Measurements from ENCODE around the gene TOR4A.

DNA sequence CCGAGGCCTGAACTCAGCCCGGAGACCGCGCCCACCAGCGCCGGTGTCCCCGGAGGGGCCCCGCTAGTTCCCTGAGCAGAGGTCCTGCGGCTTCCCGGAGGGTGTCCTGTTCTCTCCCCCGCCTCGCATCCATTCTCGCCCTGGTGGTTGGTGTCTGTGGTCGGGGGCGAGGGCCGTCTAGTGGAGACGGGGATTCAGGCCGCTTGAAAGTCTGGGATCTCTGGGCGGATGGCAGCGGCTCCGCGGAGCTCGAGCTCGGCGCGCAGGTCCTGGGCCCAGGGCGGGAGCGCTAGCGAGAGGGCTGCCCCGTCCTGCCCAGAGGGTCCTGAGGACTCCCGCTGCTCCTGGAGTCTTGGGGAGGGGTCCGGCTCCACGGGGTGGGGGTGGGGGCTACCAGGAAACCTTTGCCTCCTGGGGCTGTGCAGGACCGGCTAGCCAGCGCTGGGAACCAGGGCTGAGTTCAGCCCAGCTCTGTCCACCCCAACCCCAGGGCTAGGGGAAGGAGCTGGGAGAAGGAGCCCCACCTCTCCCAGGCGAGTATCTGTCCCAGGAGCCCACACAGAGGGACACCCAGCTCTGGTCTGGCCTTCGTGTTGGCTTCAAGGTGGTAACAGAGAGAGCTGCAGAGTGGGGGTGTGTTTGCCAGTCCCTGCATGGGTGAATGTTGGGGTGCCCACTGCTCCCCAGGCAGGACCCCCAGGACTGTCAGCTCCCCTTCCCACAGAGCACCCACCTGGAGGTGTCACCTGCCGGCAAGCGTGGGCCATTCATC is 4.0 kb downstream of the TOR4A start:
- TF ChIP-seq POLR2A (IDR thresholded peaks at IDR 0.05) = no peak
- TF ChIP-seq, protein P1, sequence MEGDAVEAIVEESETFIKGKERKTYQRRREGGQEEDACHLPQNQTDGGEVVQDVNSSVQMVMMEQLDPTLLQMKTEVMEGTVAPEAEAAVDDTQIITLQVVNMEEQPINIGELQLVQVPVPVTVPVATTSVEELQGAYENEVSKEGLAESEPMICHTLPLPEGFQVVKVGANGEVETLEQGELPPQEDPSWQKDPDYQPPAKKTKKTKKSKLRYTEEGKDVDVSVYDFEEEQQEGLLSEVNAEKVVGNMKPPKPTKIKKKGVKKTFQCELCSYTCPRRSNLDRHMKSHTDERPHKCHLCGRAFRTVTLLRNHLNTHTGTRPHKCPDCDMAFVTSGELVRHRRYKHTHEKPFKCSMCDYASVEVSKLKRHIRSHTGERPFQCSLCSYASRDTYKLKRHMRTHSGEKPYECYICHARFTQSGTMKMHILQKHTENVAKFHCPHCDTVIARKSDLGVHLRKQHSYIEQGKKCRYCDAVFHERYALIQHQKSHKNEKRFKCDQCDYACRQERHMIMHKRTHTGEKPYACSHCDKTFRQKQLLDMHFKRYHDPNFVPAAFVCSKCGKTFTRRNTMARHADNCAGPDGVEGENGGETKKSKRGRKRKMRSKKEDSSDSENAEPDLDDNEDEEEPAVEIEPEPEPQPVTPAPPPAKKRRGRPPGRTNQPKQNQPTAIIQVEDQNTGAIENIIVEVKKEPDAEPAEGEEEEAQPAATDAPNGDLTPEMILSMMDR (IDR thresholded peaks at IDR 0.05) = no peak

Measured in prostate gland (tissue), 2 donors.